Caco-2 (cell line): ENCODE measurements around the gene MISFA. TPM values are rescaled to one million over a fixed set of nuclear protein-coding genes. Genes with fewer than 3 reads are reported as not detected.
"Not testable (repeated sequence)": the region's sequence is repeated elsewhere in the genome, so short reads cannot be mapped to it uniquely, and the experiment has no call there.

Experiments
- BruUV-seq: library from RNA; stranded (reverse); fragments of 400-500 nt; replicated peaks from 2 replicates; lab custom pipeline; 2021; lab: Mats Ljungman, UMichigan
- CTCF ChIA-PET: fragments of 300-600 bp; sonication (Branson Sonifier 250); formaldehyde crosslinking; loops from one replicate; lab custom pipeline; 2022; ENCODE audit warnings: antibody characterized with exemption; lab: Charles Lee
- POLR2A ChIA-PET: fragments of 300-600 bp; sonication (Branson Sonifier 250); formaldehyde crosslinking; loops from one replicate; lab custom pipeline; 2022; ENCODE audit warnings: antibody characterized with exemption; lab: Charles Lee
- DNase-seq, 2 experiments: peaks; one replicate each; pipeline versions ENCODE4 v3.0.0 to v3.0.0-alpha.2; 2020 to 2022
- H3K27me3 ChIP-seq: replicated peaks from 2 replicates; pipeline ENCODE4 v1.6.0; 2011; ENCODE audit warnings: low read length; ENCODE audit not compliant: control insufficient read depth, insufficient read depth
- H3K36me3 ChIP-seq: 2 replicates; pipeline ENCODE4 v1.5.1; 2011; ENCODE audit warnings: low read length; ENCODE audit not compliant: control insufficient read depth, insufficient read depth
- H3K4me1 ChIP-seq: fragments of 250-450 bp; sonication (Bioruptor Pico); 2 replicates; pipeline ENCODE4 v1.5.1; 2020; ENCODE audit warnings: mild to moderate bottlenecking
- H3K4me3 ChIP-seq: 2 replicates; pipeline ENCODE4 v1.5.1; 2011; ENCODE audit warnings: low read depth, mild to moderate bottlenecking, control low read depth, low read length
- H3K9me3 ChIP-seq: fragments of 250-450 bp; sonication (Bioruptor Pico); 2 replicates; pipeline ENCODE4 v1.5.1; 2020; ENCODE audit warnings: mild to moderate bottlenecking, moderate library complexity
- H3K27ac Mint-ChIP-seq: one replicate; pipeline ENCODE4 v1.8.0; 2022; ENCODE audit warnings: mixed read lengths; ENCODE audit not compliant: unreplicated experiment
- H3K27me3 Mint-ChIP-seq: one replicate; pipeline ENCODE4 v1.8.0; 2022; ENCODE audit warnings: mixed read lengths; ENCODE audit not compliant: insufficient read depth, unreplicated experiment
- H3K36me3 Mint-ChIP-seq: one replicate; pipeline ENCODE4 v1.8.0; 2022; ENCODE audit warnings: mild to moderate bottlenecking, mixed read lengths; ENCODE audit not compliant: insufficient read depth, unreplicated experiment
- H3K4me1 Mint-ChIP-seq: one replicate; pipeline ENCODE4 v1.8.0; 2022; ENCODE audit warnings: low read depth, mixed read lengths; ENCODE audit not compliant: unreplicated experiment
- H3K4me3 Mint-ChIP-seq: one replicate; pipeline ENCODE4 v1.8.0; 2022; ENCODE audit warnings: mild to moderate bottlenecking, moderate library complexity, mixed read lengths; ENCODE audit not compliant: unreplicated experiment
- H3K9me3 Mint-ChIP-seq: one replicate; pipeline ENCODE4 v1.8.0; 2022; ENCODE audit warnings: mixed read lengths; ENCODE audit not compliant: unreplicated experiment
- intact Hi-C: fragments of 100-400 bp; cut with micrococcal nuclease; formaldehyde crosslinking; loops from one replicate; pipeline ENCODE4 v1.10.0; 2022; ENCODE audit not compliant: unreplicated experiment
- total RNA-seq: library from RNA; stranded (reverse); gene quantifications from 2 replicates; pipeline ENCODE4 v1.2.3, GENCODE V29; 2022
- TF ChIP-seq, protein P1 (sequence below), 2 experiments: fragments of 200-600 bp in 1 of 2; IDR thresholded peaks; 1 replicate in 1 of 2; 2 replicates in 1 of 2; pipeline versions ENCODE4 v1.5.1 to v1.8.0; 2011 to 2022; ENCODE audit warnings: antibody characterized with exemption in 1 of 2, control low read depth in 1 of 2, inconsistent platforms in 1 of 2, low read depth in 1 of 2, low read length in 1 of 2, mild to moderate bottlenecking in 1 of 2, moderate library complexity in 1 of 2; ENCODE audit not compliant: insufficient read depth in 1 of 2, severe bottlenecking in 1 of 2, unreplicated experiment in 1 of 2

The MISFA gene
- total RNA-seq, 1 experiment from 2014 or later: 8.8 TPM

DNA sequence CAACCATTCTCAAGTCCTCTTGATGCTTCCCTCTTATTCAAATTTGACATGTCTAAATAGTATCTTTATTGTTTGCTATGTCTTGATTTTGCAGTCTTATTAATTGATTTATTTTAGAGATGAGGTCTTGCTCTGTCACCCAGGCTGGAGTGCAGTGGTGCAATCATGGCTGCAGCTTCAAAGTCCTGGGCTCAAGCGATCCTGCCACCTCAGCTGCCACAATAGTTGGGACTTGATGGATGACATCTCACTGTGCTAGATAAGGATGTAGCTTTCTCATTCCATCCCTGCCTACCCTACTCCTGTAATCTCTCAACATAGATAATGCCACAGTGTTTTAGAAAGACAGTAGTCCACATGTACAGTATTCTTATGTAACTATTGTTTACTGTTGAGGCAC is 42.1 kb downstream of the MISFA start:
- peaks cover 4% of the 10 kb centered on the region for H3K27me3 Mint-ChIP-seq
- no peak for DNase-seq
- no peaks in the 10 kb centered on the region for H3K4me1 ChIP-seq
- H3K27me3 ChIP-seq: no peaks in the 10 kb centered on the region
- H3K4me1 Mint-ChIP-seq: no peaks in the 10 kb centered on the region
- ChIA-PET POLR2A (no interaction called here), CTCF (no interaction called here)
- no peak overlapping the region for H3K4me3 ChIP-seq
- BruUV-seq: no TSS peak
- no peak overlapping the region for H3K4me3 Mint-ChIP-seq
- intact Hi-C loops: no loop called here
- no peak overlapping the region for H3K27ac Mint-ChIP-seq
- no peaks in the 10 kb centered on the region for H3K9me3 ChIP-seq
- H3K9me3 Mint-ChIP-seq: no peaks in the 10 kb centered on the region
- TF ChIP-seq, protein P1, sequence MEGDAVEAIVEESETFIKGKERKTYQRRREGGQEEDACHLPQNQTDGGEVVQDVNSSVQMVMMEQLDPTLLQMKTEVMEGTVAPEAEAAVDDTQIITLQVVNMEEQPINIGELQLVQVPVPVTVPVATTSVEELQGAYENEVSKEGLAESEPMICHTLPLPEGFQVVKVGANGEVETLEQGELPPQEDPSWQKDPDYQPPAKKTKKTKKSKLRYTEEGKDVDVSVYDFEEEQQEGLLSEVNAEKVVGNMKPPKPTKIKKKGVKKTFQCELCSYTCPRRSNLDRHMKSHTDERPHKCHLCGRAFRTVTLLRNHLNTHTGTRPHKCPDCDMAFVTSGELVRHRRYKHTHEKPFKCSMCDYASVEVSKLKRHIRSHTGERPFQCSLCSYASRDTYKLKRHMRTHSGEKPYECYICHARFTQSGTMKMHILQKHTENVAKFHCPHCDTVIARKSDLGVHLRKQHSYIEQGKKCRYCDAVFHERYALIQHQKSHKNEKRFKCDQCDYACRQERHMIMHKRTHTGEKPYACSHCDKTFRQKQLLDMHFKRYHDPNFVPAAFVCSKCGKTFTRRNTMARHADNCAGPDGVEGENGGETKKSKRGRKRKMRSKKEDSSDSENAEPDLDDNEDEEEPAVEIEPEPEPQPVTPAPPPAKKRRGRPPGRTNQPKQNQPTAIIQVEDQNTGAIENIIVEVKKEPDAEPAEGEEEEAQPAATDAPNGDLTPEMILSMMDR (IDR thresholded peaks at IDR 0.05; ENCODE audit: insufficient read depth in 1 of 2, low read depth in 1 of 2, low read length in 1 of 2, severe bottlenecking in 1 of 2, unreplicated experiment in 1 of 2): no peak
- H3K36me3 Mint-ChIP-seq: no peaks in the 10 kb centered on the region
- H3K36me3 ChIP-seq: no peaks in the 10 kb centered on the region

DNA sequence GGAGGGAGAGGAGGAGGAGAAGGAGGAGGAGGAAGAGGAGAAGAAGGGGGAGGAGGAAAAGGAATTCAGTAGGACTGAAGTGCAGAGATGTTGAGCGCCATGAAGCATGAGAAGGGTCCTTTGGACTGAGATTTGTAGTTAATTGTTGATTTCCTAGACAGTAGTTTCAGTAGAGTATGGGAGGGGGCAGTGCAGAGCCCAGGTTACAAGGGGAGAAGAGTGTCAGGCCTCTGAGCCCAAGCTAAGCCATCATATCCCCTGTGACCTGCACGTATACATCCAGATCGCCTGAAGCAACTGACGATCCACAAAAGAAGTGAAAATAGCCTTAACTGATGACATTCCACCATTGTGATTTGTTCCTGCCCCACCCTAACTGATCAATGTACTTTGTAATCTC is 43.4 kb downstream of the MISFA start:
- H3K4me3 Mint-ChIP-seq, POLR2A ChIA-PET, BruUV-seq, H3K36me3 Mint-ChIP-seq, CTCF ChIA-PET, H3K27me3 ChIP-seq, H3K4me3 ChIP-seq, H3K9me3 ChIP-seq, intact Hi-C loops, H3K27me3 Mint-ChIP-seq, H3K27ac Mint-ChIP-seq, H3K9me3 Mint-ChIP-seq, H3K36me3 ChIP-seq, DNase-seq, H3K4me1 Mint-ChIP-seq, H3K4me1 ChIP-seq: not testable (repeated sequence)

DNA sequence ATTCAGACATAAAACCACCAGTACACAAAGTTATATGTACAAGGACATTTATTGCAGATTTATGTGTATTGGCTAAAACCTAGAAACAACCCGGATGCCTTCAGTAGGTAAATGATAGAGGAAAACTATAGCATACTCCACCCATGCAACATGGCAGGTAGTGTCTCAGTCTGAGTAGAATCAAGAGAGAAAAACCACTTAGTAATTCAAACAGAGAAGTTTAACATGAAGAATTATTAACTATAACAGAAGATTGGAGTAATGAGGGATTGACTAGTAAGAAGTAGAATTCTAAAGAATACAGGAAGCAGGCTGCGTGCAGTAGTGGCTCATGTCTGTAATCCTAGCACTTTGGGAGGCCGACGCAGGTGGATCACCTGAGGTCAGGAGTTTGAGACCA is 50.8 kb downstream of the MISFA start:
- Mint-ChIP-seq H3K27me3 (no peaks in the 10 kb centered on the region), H3K9me3 (no peaks in the 10 kb centered on the region), H3K4me3 (no peak overlapping the region), H3K27ac (no peak overlapping the region), H3K36me3 (no peaks in the 10 kb centered on the region), H3K4me1 (no peaks in the 10 kb centered on the region)
- DNase-seq: no peak
- ChIA-PET CTCF (interaction anchor here (1.4 kb wide), 1 partner anchor 110 kb away, joined by 5 read pairs; no protein-coding TSS in a partner anchor), POLR2A (no interaction called here)
- Histone ChIP-seq H3K9me3 (no peaks in the 10 kb centered on the region; the same call in 1 of the 2 replicates), H3K27me3 (no peaks in the 10 kb centered on the region), H3K4me3 (no peak overlapping the region), H3K4me1 (no peaks in the 10 kb centered on the region), H3K36me3 (no peaks in the 10 kb centered on the region)
- intact Hi-C loops: no loop called here
- TF ChIP-seq, protein P1 (IDR thresholded peaks at IDR 0.05; ENCODE audit: insufficient read depth in 1 of 2, low read depth in 1 of 2, low read length in 1 of 2, severe bottlenecking in 1 of 2, unreplicated experiment in 1 of 2): no peak
- no TSS peak for BruUV-seq
